Stimulated activated CD8-positive, alpha-beta memory T cell treated with anti-CD3 and anti-CD28 coated beads, Interleukin-7, amount 100 ng/mL, for 4 hours (primary cell): ENCODE results near the gene SLCO4A1.

Source experiments
- DNase-seq, 2 donors: peaks; one replicate each; pipeline ENCODE4 v3.0.0-alpha.2; 2020; ENCODE audit warnings: low read depth in 2 of 2

SLCO4A1 gene, protein sequence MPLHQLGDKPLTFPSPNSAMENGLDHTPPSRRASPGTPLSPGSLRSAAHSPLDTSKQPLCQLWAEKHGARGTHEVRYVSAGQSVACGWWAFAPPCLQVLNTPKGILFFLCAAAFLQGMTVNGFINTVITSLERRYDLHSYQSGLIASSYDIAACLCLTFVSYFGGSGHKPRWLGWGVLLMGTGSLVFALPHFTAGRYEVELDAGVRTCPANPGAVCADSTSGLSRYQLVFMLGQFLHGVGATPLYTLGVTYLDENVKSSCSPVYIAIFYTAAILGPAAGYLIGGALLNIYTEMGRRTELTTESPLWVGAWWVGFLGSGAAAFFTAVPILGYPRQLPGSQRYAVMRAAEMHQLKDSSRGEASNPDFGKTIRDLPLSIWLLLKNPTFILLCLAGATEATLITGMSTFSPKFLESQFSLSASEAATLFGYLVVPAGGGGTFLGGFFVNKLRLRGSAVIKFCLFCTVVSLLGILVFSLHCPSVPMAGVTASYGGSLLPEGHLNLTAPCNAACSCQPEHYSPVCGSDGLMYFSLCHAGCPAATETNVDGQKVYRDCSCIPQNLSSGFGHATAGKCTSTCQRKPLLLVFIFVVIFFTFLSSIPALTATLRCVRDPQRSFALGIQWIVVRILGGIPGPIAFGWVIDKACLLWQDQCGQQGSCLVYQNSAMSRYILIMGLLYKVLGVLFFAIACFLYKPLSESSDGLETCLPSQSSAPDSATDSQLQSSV

GRCh38 chr20:62642051-62642665 lies at the start of gene SLCO4A1:
TSS of gene SLCO4A1 (plus strand) at chr20:62642503. CDS start at chr20:62656455, 13,952 bp downstream.
- peak; percentile 68 to 88 for DNase-seq

GRCh38 chr20:62592506-62593177 lies 49.7 kb upstream of the SLCO4A1 start:
- DNase-seq = no peak

DNA sequence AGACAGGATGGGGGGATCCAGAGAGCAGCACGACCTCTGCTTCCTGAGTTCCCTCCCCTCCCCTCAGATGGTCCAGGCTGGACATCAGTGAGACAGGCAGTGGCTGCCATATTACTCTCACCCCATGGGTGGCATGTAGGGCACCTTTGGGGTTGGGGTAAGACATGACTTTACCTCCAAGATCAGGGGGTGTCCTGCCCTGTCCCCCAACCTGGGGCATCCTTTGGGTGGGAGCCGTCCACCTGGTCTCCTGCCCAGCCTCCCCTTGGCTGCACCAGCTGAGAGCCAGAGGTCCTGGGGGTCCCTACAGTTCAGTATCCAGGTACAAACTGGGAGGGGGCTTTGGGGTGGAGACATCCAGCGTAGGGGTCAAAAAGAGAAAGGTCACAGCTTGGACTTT lies 48.7 kb upstream of the SLCO4A1 start:
- no peak for DNase-seq

GRCh38 chr20:62595069-62595468 lies 47.2 kb upstream of the SLCO4A1 start:
- DNase-seq = no peak

GRCh38 chr20:62595491-62595890 lies 46.8 kb upstream of the SLCO4A1 start:
- no peak for DNase-seq

- DNase-seq = no peak
Observed at GRCh38 chr20:62596486-62596885, 45.8 kb upstream of the SLCO4A1 start.

DNA sequence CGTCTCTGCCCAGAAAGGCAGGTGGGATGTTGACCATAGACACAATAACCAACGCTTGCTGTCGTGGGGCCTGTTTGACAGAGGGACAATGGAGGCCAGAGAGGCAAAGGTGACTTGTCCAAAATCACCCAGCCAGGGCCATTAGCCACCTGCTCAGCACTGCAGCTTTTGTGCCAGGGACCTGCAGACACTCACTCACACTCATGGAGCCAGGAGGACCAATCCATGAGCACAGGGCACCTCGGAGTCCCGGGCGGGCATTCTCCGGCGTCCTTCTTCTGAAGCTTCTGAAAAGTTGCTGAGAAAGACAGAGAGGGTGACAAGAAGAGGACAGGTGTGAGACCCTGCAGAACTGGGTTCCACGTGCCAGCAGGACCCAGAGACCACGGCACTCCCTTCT lies 45.4 kb upstream of the SLCO4A1 start:
- no peak for DNase-seq

DNA sequence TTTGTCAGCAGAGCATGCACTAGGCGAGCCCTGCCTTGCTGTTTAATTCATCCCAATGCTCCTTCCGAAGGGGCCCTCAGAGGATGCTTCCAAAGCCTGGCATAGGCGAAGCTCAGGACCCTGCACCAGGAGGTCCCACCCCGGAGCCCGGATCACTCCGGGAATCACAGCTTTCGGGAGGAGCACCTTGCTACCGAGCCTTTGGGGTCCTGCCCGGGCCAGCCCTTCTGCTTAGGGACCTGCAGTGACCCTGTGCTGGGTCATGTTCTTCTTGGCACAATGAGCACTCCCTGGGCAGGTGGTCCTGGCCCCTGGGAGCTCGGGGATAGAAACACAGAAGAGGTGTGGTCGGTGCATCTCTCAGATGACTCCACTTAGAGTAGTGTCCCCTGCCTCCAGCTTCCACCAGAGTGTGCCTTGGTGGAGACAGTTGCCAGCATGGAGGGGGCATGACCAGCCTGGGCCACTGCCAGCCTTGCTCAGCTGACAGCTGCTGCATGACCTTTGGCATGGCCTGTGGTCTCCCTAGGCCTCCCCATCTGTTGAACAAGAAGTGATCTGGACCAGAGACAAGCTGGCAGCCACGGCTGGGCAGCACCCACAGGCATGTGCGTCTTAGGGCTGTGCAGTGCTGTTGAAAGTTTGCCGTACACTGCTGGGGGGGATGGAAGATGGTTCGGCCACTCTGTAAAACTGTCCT lies 44.7 kb upstream of the SLCO4A1 start:
- no peak for DNase-seq

- no peak for DNase-seq
Observed at GRCh38 chr20:62598761-62599194, 43.5 kb upstream of the SLCO4A1 start.

- no peak for DNase-seq
Observed at GRCh38 chr20:62599216-62600110, 42.8 kb upstream of the SLCO4A1 start.

DNA sequence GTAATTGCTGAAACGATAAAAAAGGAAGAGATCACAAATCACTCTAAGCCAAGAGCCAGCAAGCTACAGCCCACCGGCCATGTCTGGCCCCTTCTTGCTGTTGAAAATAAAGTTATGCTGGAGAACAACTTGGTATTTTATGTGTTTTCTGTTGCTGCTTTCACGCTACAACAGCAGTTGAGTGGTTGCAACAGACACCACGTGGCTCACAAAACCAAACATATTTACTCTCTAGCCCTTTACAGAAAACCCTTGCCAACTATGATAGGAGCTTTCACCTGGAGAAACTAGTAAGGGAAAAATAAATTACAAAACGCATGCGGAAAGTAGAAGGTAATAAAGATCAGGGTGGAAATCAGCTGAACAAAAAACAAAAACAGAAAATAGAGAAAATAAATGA lies 41.1 kb upstream of the SLCO4A1 start:
- DNase-seq = no peak

DNA sequence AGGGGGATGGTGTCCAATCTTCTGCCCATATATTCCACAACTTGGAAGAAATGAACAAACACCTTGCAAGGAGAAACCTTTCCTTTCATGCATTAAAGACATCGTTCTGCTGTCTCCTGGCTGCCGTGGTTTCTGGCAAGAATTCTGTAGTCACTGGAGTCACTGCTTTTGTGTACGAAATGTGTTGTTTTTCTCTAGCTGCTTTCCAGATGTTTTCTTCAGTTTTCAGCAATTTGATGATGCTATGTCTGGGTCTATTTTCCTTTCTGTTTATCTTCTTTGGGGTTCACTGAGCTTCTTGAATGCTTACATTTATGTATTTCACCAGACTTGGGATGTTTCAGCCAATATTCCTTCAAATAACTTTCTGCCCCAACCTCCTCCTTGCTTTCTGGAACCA lies 40.6 kb upstream of the SLCO4A1 start:
- no peak for DNase-seq

GRCh38 chr20:62602550-62602949 lies 39.8 kb upstream of the SLCO4A1 start:
- peak in 1 of 2 donors; percentile 33 for DNase-seq

GRCh38 chr20:62603021-62603906 lies 39.0 kb upstream of the SLCO4A1 start:
- peak in 1 of 2 donors; percentile 51 for DNase-seq

DNA sequence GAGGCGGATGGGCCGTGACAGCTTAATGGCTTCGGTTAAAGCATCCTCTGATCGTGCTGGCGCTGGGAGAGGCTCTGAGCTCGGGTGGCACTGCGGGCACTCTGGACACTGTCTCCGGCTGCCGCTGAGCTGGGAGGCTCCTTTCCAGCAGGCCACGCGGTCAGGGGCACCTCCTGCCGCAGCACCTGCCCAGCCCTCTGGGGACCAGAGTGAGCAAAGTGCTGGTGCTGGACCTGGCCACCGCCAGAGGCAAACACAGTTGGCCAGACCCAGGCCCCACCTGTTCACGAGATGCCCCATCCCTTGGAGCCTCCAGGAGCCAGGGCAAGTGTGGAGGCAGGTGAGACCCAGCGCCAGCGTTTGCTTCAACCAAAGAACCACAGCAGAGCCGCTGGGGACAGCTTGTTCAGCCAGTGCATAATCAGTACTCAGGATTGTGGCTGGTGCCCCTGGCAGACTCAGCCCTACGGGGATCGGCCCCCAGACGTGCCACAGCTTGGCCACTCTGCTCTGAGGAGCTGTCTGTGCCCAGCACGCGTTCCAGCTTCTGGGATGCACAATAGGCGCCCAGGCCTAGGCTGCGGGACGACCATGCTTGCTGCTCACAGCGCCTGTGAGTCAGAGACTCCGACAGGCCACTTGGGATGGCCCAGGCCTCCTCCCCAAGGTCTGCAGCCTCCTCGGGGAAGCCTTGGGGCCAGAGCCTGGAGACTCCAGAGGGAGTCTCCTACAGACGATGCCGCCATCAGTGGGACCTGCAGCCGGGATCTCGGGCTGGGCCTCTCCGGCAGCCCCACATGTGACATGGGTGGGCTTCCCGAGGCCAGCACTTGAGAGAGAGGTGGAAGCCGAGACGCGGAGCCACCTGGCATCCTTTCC lies 38.2 kb upstream of the SLCO4A1 start:
- DNase-seq = no peak

- DNase-seq = no peak
Observed at GRCh38 chr20:62604796-62605195, 37.5 kb upstream of the SLCO4A1 start.

- no peak for DNase-seq
Observed at GRCh38 chr20:62605236-62605943, 36.9 kb upstream of the SLCO4A1 start.

DNA sequence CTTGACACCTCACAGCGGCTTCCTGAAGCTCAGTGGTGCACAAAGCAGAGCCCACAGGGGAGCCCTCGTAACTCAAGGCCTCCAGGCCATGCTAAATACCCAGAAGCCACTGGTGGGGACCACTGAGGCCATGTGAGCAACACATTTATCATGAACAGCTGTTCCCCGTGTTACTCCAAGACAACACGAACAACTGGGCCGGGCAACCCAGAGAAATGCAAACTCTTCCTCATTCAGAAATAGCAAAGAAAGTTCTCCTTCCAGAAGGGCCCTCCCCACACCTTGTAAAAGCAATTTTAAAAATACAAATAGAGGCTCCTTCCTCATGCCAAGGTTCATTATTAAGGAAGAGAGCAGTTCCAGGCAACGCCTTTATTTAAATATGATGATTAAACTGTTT lies 36.3 kb upstream of the SLCO4A1 start:
- DNase-seq = no peak
